ENCODE data around the gene FAM171A2. TPM values are rescaled to one million over a fixed set of nuclear protein-coding genes. Genes with fewer than 3 reads are reported as not detected.

Gene FAM171A2
- total RNA-seq, 1 donor from 2014 or later = 18.1 TPM

GRCh38 chr17:44309472-44309871 is 54.2 kb downstream of the FAM171A2 start:
- H3K4me1 Mint-ChIP-seq = peaks cover 17% of the 10 kb centered on the region
- peaks cover 26% of the 10 kb centered on the region for H4K20me1 ChIP-seq (ENCODE audit: low read depth)
- no peak for DNase-seq (ENCODE audit: low spot score)
- H3K36me3 Mint-ChIP-seq = no peaks in the 10 kb centered on the region
- no peak overlapping the region for H3K9ac ChIP-seq
- no peak overlapping the region for H3K27ac Mint-ChIP-seq
- peak overlapping the region; percentile 72 for H3K4me3 Mint-ChIP-seq
- H3K4me3 ChIP-seq = no peak overlapping the region
- H3K27ac ChIP-seq = no peak overlapping the region
- H3K4me2 ChIP-seq = no peak overlapping the region
- TF ChIP-seq EZH2 (IDR thresholded peaks at IDR 0.05) (no peak), EZH2phosphoT487 (IDR thresholded peaks at IDR 0.05) (no peak), CTCF (IDR thresholded peaks at IDR 0.05) (no peak)
- peaks cover 42% of the 10 kb centered on the region for H3K27me3 Mint-ChIP-seq (ENCODE audit: insufficient read depth, low read depth)
- H3K9me3 Mint-ChIP-seq = no peaks in the 10 kb centered on the region
- H3K9me3 ChIP-seq (ENCODE audit: low read depth) = no peaks in the 10 kb centered on the region
- peaks cover 17% of the 10 kb centered on the region for H3F3A ChIP-seq (ENCODE audit: low read depth)
- no peaks in the 10 kb centered on the region for H3K79me2 ChIP-seq (ENCODE audit: low read depth)
- H3K27me3 ChIP-seq = peaks cover 64% of the 10 kb centered on the region
- no peak overlapping the region for H2AFZ ChIP-seq (replicated peaks)
- peaks cover 13% of the 10 kb centered on the region for H3K4me1 ChIP-seq
- no peaks in the 10 kb centered on the region for H3K36me3 ChIP-seq

GRCh38 chr17:44308865-44309264 is 54.8 kb downstream of the FAM171A2 start:
- H3K4me2 ChIP-seq = peak overlapping the region; percentile 82
- no peaks in the 10 kb centered on the region for H3K36me3 ChIP-seq
- no peaks in the 10 kb centered on the region for H3K36me3 Mint-ChIP-seq
- H3K4me3 Mint-ChIP-seq = peak overlapping the region; percentile 72
- H2AFZ ChIP-seq (replicated peaks) = no peak overlapping the region
- no peak overlapping the region for H3K9ac ChIP-seq
- H3K9me3 ChIP-seq (ENCODE audit: low read depth) = no peaks in the 10 kb centered on the region
- H3K27me3 ChIP-seq = peaks cover 57% of the 10 kb centered on the region
- H3F3A ChIP-seq (ENCODE audit: low read depth) = peaks cover 17% of the 10 kb centered on the region
- H3K4me3 ChIP-seq = peak overlapping the region; percentile 50
- no peak overlapping the region for H3K27ac Mint-ChIP-seq
- H3K27me3 Mint-ChIP-seq (ENCODE audit: insufficient read depth, low read depth) = peaks cover 40% of the 10 kb centered on the region
- no peak for TF ChIP-seq EZH2 (IDR thresholded peaks at IDR 0.05)
- no peak for TF ChIP-seq EZH2phosphoT487 (IDR thresholded peaks at IDR 0.05)
- no peak for TF ChIP-seq CTCF (IDR thresholded peaks at IDR 0.05)
- H3K4me1 ChIP-seq = peaks cover 13% of the 10 kb centered on the region
- no peak for DNase-seq (ENCODE audit: low spot score)
- no peak overlapping the region for H3K27ac ChIP-seq
- H3K9me3 Mint-ChIP-seq = no peaks in the 10 kb centered on the region
- H4K20me1 ChIP-seq (ENCODE audit: low read depth) = peaks cover 26% of the 10 kb centered on the region
- peaks cover 17% of the 10 kb centered on the region for H3K4me1 Mint-ChIP-seq
- no peaks in the 10 kb centered on the region for H3K79me2 ChIP-seq (ENCODE audit: low read depth)

GRCh38 chr17:44308320-44308818 is 55.3 kb downstream of the FAM171A2 start, which contains the start of gene RUNDC3A:
Gene RUNDC3A (plus strand): TSS chr17:44308601. CDS start chr17:44308833, 232 bp downstream.
- Histone ChIP-seq H3K4me2 (peak within 1 kb of the TSS; percentile 82), H2AFZ (replicated peaks) (no peak within 1 kb of the TSS), H3K36me3 (no peaks in the 10 kb centered on the region), H3K27ac (no peak within 1 kb of the TSS), H3K9ac (no peak within 1 kb of the TSS), H3K4me3 (peak within 1 kb of the TSS; percentile 50), H4K20me1 (ENCODE audit: low read depth) (peaks cover 26% of the 10 kb centered on the region), H3K9me3 (ENCODE audit: low read depth) (no peaks in the 10 kb centered on the region), H3K27me3 (peaks cover 52% of the 10 kb centered on the region), H3K4me1 (peaks cover 13% of the 10 kb centered on the region), H3K79me2 (ENCODE audit: low read depth) (no peaks in the 10 kb centered on the region), H3F3A (ENCODE audit: low read depth) (peaks cover 17% of the 10 kb centered on the region)
- Mint-ChIP-seq H3K27me3 (ENCODE audit: insufficient read depth, low read depth) (peaks cover 37% of the 10 kb centered on the region), H3K36me3 (no peaks in the 10 kb centered on the region), H3K4me1 (peaks cover 17% of the 10 kb centered on the region), H3K9me3 (no peaks in the 10 kb centered on the region), H3K4me3 (peak within 1 kb of the TSS; percentile 81), H3K27ac (no peak within 1 kb of the TSS)
- TF ChIP-seq EZH2 (IDR thresholded peaks at IDR 0.05) (no peak), EZH2phosphoT487 (IDR thresholded peaks at IDR 0.05) (no peak), CTCF (IDR thresholded peaks at IDR 0.05) (peak; percentile 11)
- peak; percentile 97 for DNase-seq (ENCODE audit: low spot score)
